Prostate gland (tissue), 2 donors: ENCODE results near the gene AREG.

Experiments used
- POLR2A ChIP-seq: fragments of 450-650 bp; IDR thresholded peaks from one replicate; pipeline ENCODE4 v1.6.1; 2016; ENCODE audit warnings: antibody characterized with exemption, mild to moderate bottlenecking
- POLR2AphosphoS5 ChIP-seq: sonication (generic); formaldehyde crosslinking; IDR thresholded peaks from one replicate; pipeline ENCODE4 v1.6.1; 2017; ENCODE audit warnings: antibody characterized with exemption
- TF ChIP-seq, protein P1 (sequence below), 4 experiments: fragments of 200-600 bp in 2 of 4; fragments of 450-650 bp in 2 of 4; sonication (generic) in 2 of 4; IDR thresholded peaks; 1 replicate in 3 of 4; 2 replicates in 1 of 4; pipeline ENCODE4 v1.5.1; 2016 to 2019; ENCODE audit warnings: antibody characterized with exemption in 4 of 4, mild to moderate bottlenecking in 2 of 4, moderate library complexity in 2 of 4

DNA sequence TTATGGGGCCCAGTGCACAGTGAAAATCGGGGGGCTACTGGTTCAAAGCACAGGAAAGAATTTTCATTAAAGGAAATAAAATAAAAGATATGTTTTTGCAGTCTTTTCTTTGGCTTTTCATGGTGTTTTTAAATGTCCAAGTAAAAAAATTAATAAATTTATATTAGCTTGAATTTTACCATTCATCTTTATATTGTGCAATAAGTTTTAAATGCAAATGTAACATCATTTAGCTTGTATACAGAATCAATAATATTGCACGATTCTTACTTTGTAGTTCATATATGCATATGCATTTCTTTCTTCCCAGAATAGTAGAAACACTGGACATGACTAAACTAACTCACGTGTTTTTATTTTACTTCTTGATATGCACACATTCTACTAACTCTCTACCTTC lies 31.0 kb downstream of the AREG start:
- TF ChIP-seq POLR2AphosphoS5 = no peak
- TF ChIP-seq, protein P1, sequence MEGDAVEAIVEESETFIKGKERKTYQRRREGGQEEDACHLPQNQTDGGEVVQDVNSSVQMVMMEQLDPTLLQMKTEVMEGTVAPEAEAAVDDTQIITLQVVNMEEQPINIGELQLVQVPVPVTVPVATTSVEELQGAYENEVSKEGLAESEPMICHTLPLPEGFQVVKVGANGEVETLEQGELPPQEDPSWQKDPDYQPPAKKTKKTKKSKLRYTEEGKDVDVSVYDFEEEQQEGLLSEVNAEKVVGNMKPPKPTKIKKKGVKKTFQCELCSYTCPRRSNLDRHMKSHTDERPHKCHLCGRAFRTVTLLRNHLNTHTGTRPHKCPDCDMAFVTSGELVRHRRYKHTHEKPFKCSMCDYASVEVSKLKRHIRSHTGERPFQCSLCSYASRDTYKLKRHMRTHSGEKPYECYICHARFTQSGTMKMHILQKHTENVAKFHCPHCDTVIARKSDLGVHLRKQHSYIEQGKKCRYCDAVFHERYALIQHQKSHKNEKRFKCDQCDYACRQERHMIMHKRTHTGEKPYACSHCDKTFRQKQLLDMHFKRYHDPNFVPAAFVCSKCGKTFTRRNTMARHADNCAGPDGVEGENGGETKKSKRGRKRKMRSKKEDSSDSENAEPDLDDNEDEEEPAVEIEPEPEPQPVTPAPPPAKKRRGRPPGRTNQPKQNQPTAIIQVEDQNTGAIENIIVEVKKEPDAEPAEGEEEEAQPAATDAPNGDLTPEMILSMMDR (IDR thresholded peaks at IDR 0.05) = no peak
- no peak for TF ChIP-seq POLR2A
